Naive thymus-derived CD4-positive, alpha-beta T cell (primary cell): ENCODE results near the gene MGAT4A. TPM values are rescaled to one million over a fixed set of nuclear protein-coding genes. Genes with fewer than 3 reads are reported as not detected.

ENCODE experiments used
- ATAC-seq: fragments of 150-1000 bp; cut with Tn5 transposase; 2 replicates; pipeline ENCODE4 v1.10.0; 2021; ENCODE audit warnings: mild to moderate bottlenecking, moderate library complexity
- CTCF ChIA-PET: fragments of 350-600 bp; sonication (Branson Sonifier 250); formaldehyde crosslinking; loops from one replicate; lab custom pipeline; 2021; ENCODE audit warnings: antibody characterized with exemption; lab: Charles Lee
- POLR2A ChIA-PET: fragments of 350-600 bp; sonication (Branson Sonifier 250); formaldehyde crosslinking; loops from one replicate; lab custom pipeline; 2021; ENCODE audit warnings: antibody characterized with exemption, inconsistent platforms; lab: Charles Lee
- DNase-seq, 9 donors: peaks; one replicate each; pipeline versions ENCODE4 v3.0.0 to v3.0.0-alpha.2; 2020 to 2022; ENCODE audit warnings: mixed read lengths in 1 of 9
- H3K27ac ChIP-seq: one replicate; pipeline ENCODE4 v1.7.0; 2013; ENCODE audit warnings: mild to moderate bottlenecking, low read depth, low read length, moderate library complexity
- H3K27me3 ChIP-seq, 2 donors: one replicate each; pipeline ENCODE4 v1.7.0; 2013; ENCODE audit warnings: low read length in 2 of 2, mild to moderate bottlenecking in 2 of 2, moderate library complexity in 2 of 2; ENCODE audit not compliant: control insufficient read depth in 2 of 2, insufficient read depth in 2 of 2
- H3K36me3 ChIP-seq, 3 experiments: 1 replicate in 2 of 3; 2 replicates in 1 of 3; pipeline ENCODE4 v1.7.0; 2013; ENCODE audit warnings: low read length in 3 of 3, mild to moderate bottlenecking in 3 of 3, moderate library complexity in 1 of 3; ENCODE audit not compliant: insufficient read depth in 3 of 3, control insufficient read depth in 2 of 3
- H3K4me1 ChIP-seq, 2 donors: one replicate each; pipeline ENCODE4 v1.7.0; 2013; ENCODE audit warnings: low read length in 2 of 2, mild to moderate bottlenecking in 2 of 2, moderate library complexity in 1 of 2; ENCODE audit not compliant: control insufficient read depth in 2 of 2, insufficient read depth in 2 of 2
- H3K4me3 ChIP-seq: 2 replicates; pipeline ENCODE4 v1.7.0; 2013; ENCODE audit warnings: mild to moderate bottlenecking, low read length
- H3K9me3 ChIP-seq, 3 experiments: 1 replicate in 2 of 3; 2 replicates in 1 of 3; pipeline ENCODE4 v1.7.0; 2013; ENCODE audit warnings: low read length in 3 of 3; ENCODE audit not compliant: control insufficient read depth in 2 of 3
- H3K27ac Mint-ChIP-seq, 9 donors: one replicate each; pipeline ENCODE4 v1.8.0; 2020 to 2022; ENCODE audit warnings: mixed read lengths in 9 of 9, mild to moderate bottlenecking in 8 of 9, moderate library complexity in 5 of 9, inconsistent platforms in 2 of 9
- H3K27me3 Mint-ChIP-seq, 5 donors: one replicate each; pipeline ENCODE4 v1.8.0; 2021 to 2022; ENCODE audit warnings: mixed read lengths in 5 of 5, mild to moderate bottlenecking in 1 of 5
- H3K36me3 Mint-ChIP-seq, 5 donors: one replicate each; pipeline ENCODE4 v1.8.0; 2020 to 2022; ENCODE audit warnings: mixed read lengths in 5 of 5, mild to moderate bottlenecking in 3 of 5, inconsistent platforms in 1 of 5
- H3K4me1 Mint-ChIP-seq, 7 donors: one replicate each; pipeline ENCODE4 v1.8.0; 2020 to 2022; ENCODE audit warnings: mixed read lengths in 7 of 7, mild to moderate bottlenecking in 3 of 7, inconsistent platforms in 1 of 7
- H3K4me3 Mint-ChIP-seq, 10 donors: one replicate each; pipeline ENCODE4 v1.8.0; 2020 to 2022; ENCODE audit warnings: mild to moderate bottlenecking in 10 of 10, mixed read lengths in 10 of 10, moderate library complexity in 6 of 10, inconsistent platforms in 2 of 10
- H3K9me3 Mint-ChIP-seq, 11 donors: one replicate each; pipeline ENCODE4 v1.8.0; 2020 to 2022; ENCODE audit warnings: mixed read lengths in 11 of 11, mild to moderate bottlenecking in 4 of 11, inconsistent platforms in 1 of 11, moderate library complexity in 1 of 11
- intact Hi-C, 2 donors: fragments of 100-400 bp; cut with micrococcal nuclease; formaldehyde crosslinking; loops; one replicate each; pipeline ENCODE4 v1.15.1; 2023
- polyA plus RNA-seq, 2 donors: library from polyadenylated mRNA; unstranded; fragments of 300-500 nt; fragmentation: Illumina TruSeq; gene quantifications; one replicate each; pipeline ENCODE4 v1.2.3, GENCODE V29; 2021
- total RNA-seq, 6 experiments: library from RNA in 5 of 6; stranded (reverse) in 5 of 6; gene quantifications; 1 replicate in 5 of 6; 2 replicates in 1 of 6; pipeline ENCODE4 v1.2.3 and lab custom pipeline; 2021 to 2026

Gene MGAT4A
- total and polyA plus RNA-seq, 7 experiments from 2014 or later = 125 to 349 (median 262) TPM

DNA sequence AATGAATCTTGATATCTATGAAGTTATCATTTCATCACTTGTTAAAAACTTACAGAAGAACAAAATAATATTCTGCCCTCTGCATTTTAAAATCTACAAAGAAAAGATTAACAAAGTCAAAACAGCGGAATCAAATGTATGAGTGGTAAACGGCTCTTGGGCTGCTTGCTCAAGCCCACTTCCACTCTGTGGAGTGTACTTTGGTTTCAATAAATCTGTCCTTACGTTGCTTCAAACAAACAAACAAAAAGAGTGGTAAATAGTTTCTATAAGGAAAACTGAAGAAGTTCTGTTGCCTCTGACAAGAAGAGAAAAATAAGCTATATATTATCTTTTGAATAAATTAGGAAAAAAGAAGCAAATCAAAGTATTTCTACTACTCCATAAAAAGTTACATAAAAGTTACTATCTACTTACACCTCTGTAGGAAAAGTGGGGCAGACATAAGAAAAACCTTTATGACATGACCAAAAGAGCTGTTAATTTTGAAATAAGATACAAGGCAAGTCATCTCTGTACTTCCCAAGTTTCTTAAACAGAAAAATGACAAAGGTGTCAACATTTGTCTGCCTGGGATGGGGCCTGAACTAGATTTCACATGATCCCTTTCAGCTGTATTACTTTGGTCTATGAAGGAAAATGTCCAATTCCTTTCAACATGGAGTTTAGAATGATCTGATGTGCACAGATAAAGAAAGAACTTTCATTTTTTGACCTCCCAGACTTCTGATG is 56.5 kb downstream of the MGAT4A start:
- peaks cover 11 to 56% (median 12%) of the 10 kb centered on the region in 3 experiments for H3K36me3 ChIP-seq
- H3K4me3 Mint-ChIP-seq = peak overlapping the region in 2 of 10 donors; percentile 16 to 19
- DNase-seq (no peak), ATAC-seq (no peak)
- no peaks in the 10 kb centered on the region for H3K27me3 Mint-ChIP-seq
- intact Hi-C loops = no loop called here
- ChIA-PET POLR2A (interaction anchor here (0.8 to 4.8 kb wide), 9 partner anchors 10 to 57 kb away, joined by 3 to 28 read pairs (median 4); partner anchors contain the start of gene MGAT4A), CTCF (interaction anchor here (1.0 to 1.7 kb wide), 5 partner anchors 11 to 133 kb away, joined by 3 to 4 read pairs (median 3); no protein-coding TSS in a partner anchor)
- no peak overlapping the region for H3K4me3 ChIP-seq
- H3K27ac ChIP-seq = no peak overlapping the region
- no peaks in the 10 kb centered on the region for H3K9me3 ChIP-seq
- H3K4me1 Mint-ChIP-seq = peaks cover 23 to 76% (median 60%) of the 10 kb centered on the region in 7 donors
- H3K9me3 Mint-ChIP-seq = peaks cover 0 to 20% (median 5%) of the 10 kb centered on the region in 11 donors
- H3K36me3 Mint-ChIP-seq = peaks cover 26 to 68% (median 62%) of the 10 kb centered on the region in 5 donors
- H3K27ac Mint-ChIP-seq = peak overlapping the region in 8 of 9 donors; percentile 6 to 90 (median 78)
- H3K4me1 ChIP-seq = peaks cover 0 to 10% of the 10 kb centered on the region in 2 donors
- H3K27me3 ChIP-seq = no peaks in the 10 kb centered on the region

GRCh38 chr2:98669675-98670074 is 61.3 kb downstream of the MGAT4A start:
- Histone ChIP-seq H3K36me3 (peaks cover 12 to 74% (median 13%) of the 10 kb centered on the region in 3 experiments), H3K4me1 (peaks cover 21 to 29% of the 10 kb centered on the region in 2 donors), H3K4me3 (no peak overlapping the region), H3K27ac (peak overlapping the region; percentile 6), H3K9me3 (no peaks in the 10 kb centered on the region), H3K27me3 (no peaks in the 10 kb centered on the region)
- intact Hi-C loops = loop anchor here in 1 of 2 donors (2.0 kb wide), 1 partner anchor 17 kb away; no protein-coding TSS in a partner anchor
- H3K27ac Mint-ChIP-seq = peak overlapping the region in 8 of 9 donors; percentile 55 to 89 (median 80)
- POLR2A ChIA-PET = interaction anchor here (0.6 to 17.2 kb wide), 2 partner anchors 25 to 57 kb away, joined by 3 to 353 read pairs; partner anchors contain the start of gene MGAT4A
- H3K4me3 Mint-ChIP-seq = no peak overlapping the region
- H3K27me3 Mint-ChIP-seq = no peaks in the 10 kb centered on the region
- peaks cover 6 to 42% (median 18%) of the 10 kb centered on the region in 11 donors for H3K9me3 Mint-ChIP-seq
- DNase-seq (no peak), ATAC-seq (no peak)
- H3K4me1 Mint-ChIP-seq = peaks cover 28 to 91% (median 74%) of the 10 kb centered on the region in 7 donors
- peaks cover 42 to 89% (median 80%) of the 10 kb centered on the region in 5 donors for H3K36me3 Mint-ChIP-seq
- CTCF ChIA-PET = interaction anchor here (1.0 kb wide), 1 partner anchor 88 kb away, joined by 3 read pairs; no protein-coding TSS in a partner anchor

- Histone ChIP-seq H3K9me3 (no peaks in the 10 kb centered on the region), H3K4me3 (no peak overlapping the region), H3K4me1 (peaks cover 39 to 57% of the 10 kb centered on the region in 2 donors), H3K27me3 (no peaks in the 10 kb centered on the region), H3K36me3 (peaks cover 0 to 41% (median 4%) of the 10 kb centered on the region in 3 experiments), H3K27ac (peak overlapping the region; percentile 55)
- intact Hi-C loops = loop anchor here in 1 of 2 donors (1.0 kb wide), 1 partner anchor 63 kb away; no protein-coding TSS in a partner anchor
- DNase-seq (no peak), ATAC-seq (no peak)
- peaks cover 4 to 34% (median 16%) of the 10 kb centered on the region in 11 donors for H3K9me3 Mint-ChIP-seq
- H3K4me3 Mint-ChIP-seq = peak overlapping the region; percentile 22 to 84 (median 58)
- ChIA-PET CTCF (no interaction called here), POLR2A (interaction anchor here (0.6 to 17.2 kb wide), 8 partner anchors 8 to 1925 kb away, joined by 3 to 353 read pairs (median 3); partner anchors contain the start of gene MGAT4A)
- H3K36me3 Mint-ChIP-seq = peaks cover 30 to 73% (median 57%) of the 10 kb centered on the region in 5 donors
- peak overlapping the region; percentile 88 to 99 (median 97) for H3K27ac Mint-ChIP-seq
- peaks cover 30 to 92% (median 73%) of the 10 kb centered on the region in 7 donors for H3K4me1 Mint-ChIP-seq
- no peaks in the 10 kb centered on the region for H3K27me3 Mint-ChIP-seq
These were observed 65.3 kb downstream of the MGAT4A start for GRCh38 chr2:98665677-98666076.

- H3K36me3 ChIP-seq = peaks cover 0 to 29% (median 4%) of the 10 kb centered on the region in 3 experiments
- Mint-ChIP-seq H3K4me3 (peak overlapping the region; percentile 56 to 94 (median 80)), H3K36me3 (peaks cover 31 to 73% (median 58%) of the 10 kb centered on the region in 5 donors), H3K9me3 (peaks cover 4 to 34% (median 16%) of the 10 kb centered on the region in 11 donors), H3K27ac (peak overlapping the region; percentile 91 to 99 (median 97)), H3K27me3 (no peaks in the 10 kb centered on the region), H3K4me1 (peaks cover 35 to 93% (median 75%) of the 10 kb centered on the region in 7 donors)
- H3K27me3 ChIP-seq = no peaks in the 10 kb centered on the region
- peak overlapping the region; percentile 14 for H3K4me3 ChIP-seq
- peaks cover 51 to 70% of the 10 kb centered on the region in 2 donors for H3K4me1 ChIP-seq
- DNase-seq = peak in 8 of 9 donors; percentile 39 to 88 (median 80)
- no peaks in the 10 kb centered on the region for H3K9me3 ChIP-seq
- H3K27ac ChIP-seq = peak overlapping the region; percentile 79
- peak; percentile 83 for ATAC-seq
- intact Hi-C loops = loop anchor here in 1 of 2 donors (1.0 to 5.0 kb wide), 5 partner anchors 12 to 212 kb away; no protein-coding TSS in a partner anchor
- POLR2A ChIA-PET = interaction anchor here (0.7 to 17.2 kb wide), 16 partner anchors 8 to 172 kb away, joined by 3 to 353 read pairs (median 6); partner anchors contain the start of gene MGAT4A
- CTCF ChIA-PET = interaction anchor here (0.5 to 1.7 kb wide), 9 partner anchors 8 to 266 kb away, joined by 3 to 7 read pairs (median 3); no protein-coding TSS in a partner anchor
These were observed 66.6 kb downstream of the MGAT4A start for GRCh38 chr2:98664323-98664722.

DNA sequence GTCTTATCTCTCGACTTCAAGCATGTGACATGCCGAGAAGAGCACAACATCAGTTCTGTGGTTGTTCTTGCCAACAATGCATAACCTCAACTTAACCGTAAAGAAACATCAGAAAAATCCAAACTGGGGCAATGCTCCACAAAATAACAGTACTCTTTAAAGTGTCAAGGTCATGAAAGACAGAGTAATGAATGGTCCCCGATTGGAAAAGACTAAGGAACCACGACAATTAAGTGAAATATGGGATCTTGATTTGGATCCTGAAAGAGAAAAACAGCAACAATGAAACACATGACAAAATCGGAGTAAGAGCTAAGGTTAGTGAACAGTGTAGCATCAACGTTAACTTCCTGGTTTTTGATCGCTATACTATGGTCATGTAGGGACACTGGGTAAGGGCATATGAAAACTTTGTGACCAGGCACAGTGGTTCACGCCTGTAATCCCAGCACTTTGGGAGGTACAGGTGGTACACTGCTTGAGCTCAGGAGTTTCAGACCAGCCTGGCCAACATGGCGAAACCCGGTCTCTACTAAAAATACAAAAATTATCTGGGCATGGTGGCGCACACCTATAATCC is 67.3 kb downstream of the MGAT4A start:
- Histone ChIP-seq H3K9me3 (no peaks in the 10 kb centered on the region), H3K27ac (peak overlapping the region; percentile 79), H3K36me3 (peaks cover 0 to 22% (median 4%) of the 10 kb centered on the region in 3 experiments), H3K4me1 (peaks cover 56 to 73% of the 10 kb centered on the region in 2 donors), H3K4me3 (peak overlapping the region; percentile 29), H3K27me3 (no peaks in the 10 kb centered on the region)
- ATAC-seq = peak; percentile 76
- ChIA-PET CTCF (interaction anchor here (0.9 to 1.7 kb wide), 6 partner anchors 8 to 108 kb away, joined by 3 to 7 read pairs (median 4); no protein-coding TSS in a partner anchor), POLR2A (interaction anchor here (0.6 to 17.2 kb wide), 17 partner anchors 8 to 173 kb away, joined by 3 to 353 read pairs (median 5); partner anchors contain the start of gene MGAT4A)
- Mint-ChIP-seq H3K27ac (peak overlapping the region; percentile 91 to 99 (median 97)), H3K27me3 (no peaks in the 10 kb centered on the region), H3K4me1 (peaks cover 37 to 94% (median 76%) of the 10 kb centered on the region in 7 donors), H3K9me3 (peaks cover 4 to 27% (median 13%) of the 10 kb centered on the region in 11 donors), H3K36me3 (peaks cover 27 to 72% (median 57%) of the 10 kb centered on the region in 5 donors), H3K4me3 (peak overlapping the region; percentile 72 to 94 (median 86))
- intact Hi-C loops = loop anchor here (1.0 to 5.0 kb wide), 7 partner anchors 8 to 211 kb away; no protein-coding TSS in a partner anchor
- DNase-seq = peak in 7 of 9 donors; percentile 55 to 83 (median 73)
